ENCODE data around the gene ACOT7.

Gene ACOT7

DNA sequence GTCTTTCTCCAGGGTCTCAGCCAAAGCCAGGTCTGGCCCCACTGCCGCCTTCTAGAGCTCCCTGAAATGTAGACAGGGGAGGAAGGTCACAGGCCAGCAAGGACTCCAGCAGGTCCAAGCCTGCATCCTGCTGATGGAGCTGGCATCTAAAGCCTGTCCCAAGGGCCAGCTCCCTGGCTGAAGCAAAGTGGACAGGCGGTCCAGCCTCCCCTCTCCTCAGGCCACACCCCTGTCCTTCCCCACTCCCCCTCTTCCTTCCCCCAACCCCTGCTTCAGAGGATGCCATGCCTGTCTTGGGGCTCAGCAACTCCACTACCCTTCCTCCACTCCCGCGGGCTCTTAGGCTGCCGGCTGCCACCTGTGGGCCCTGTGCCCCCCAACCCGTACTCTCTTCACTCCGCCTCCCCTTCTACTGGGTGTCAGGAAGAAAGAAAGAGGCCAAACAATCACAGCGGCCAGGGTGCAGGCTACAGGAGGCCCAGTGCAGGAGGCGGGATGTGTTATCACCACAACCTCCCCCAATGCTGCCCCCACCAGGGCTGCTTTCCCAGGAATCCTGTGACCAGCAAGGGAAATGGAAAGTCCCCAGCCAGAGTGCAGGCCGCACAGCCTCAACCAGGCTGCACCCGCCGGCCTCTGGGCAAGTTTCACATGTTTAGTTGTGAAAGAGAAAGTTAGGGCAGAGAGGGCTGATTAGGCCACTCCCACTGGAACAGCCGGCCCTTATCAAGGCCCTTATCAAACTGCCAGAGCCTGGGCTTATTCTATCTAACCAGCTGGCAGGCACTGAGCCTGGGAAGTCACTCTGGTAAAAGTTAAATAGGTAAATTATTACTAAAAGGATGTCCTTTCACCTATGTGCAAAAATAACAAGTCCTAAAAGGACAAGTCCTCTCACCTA is 34.1 kb downstream of the ACOT7 start:
- DNase-seq: peak; percentile 67 to 80

DNA sequence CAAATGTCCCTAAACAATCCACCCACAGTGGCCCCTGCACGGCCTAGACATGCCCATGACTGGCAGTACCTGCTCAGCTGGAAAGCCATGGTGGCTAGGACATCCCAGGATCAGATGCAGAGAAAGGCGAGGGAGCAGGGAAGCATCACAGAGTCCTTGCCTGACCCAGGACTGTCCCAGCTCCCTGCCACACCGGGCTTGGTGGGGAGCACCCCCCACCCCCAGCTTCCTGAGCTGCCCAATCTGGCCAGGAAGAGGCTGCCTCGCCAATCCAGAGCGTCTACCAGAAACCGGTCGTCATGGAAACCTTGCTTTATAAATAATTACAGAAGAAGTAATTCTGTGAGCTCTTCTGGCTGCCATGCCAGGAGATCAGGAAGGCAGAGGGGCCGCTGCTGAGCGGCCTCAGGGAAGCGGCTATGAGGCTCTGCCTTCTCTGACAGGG is 34.8 kb downstream of the ACOT7 start:
- DNase-seq: peak; percentile 68 to 77

DNA sequence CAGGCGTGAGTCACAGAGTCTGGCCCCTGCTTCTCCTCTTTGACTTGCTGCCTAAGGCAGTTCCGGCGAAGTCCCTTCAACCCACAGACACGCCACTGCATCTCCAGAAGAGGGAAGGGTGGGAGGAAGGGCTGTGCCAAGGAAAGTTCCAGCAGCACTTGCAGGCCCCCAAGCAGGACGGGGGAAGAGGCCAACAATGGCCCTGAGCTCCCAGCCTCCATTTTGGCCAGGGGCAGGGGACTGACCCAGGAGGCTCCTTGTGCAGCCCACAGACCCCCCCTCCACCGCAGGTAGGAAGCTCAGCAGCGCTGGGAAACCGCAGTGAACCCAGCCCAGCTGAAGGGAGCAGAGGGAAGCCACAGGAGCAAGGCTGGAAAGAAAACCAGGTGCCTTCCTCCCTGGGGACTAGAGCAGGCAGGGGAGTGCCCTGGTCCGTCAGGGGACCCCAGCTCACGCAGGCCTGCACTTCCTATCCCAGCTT is 35.4 kb downstream of the ACOT7 start:
- peak; percentile 58 to 83 for DNase-seq

DNA sequence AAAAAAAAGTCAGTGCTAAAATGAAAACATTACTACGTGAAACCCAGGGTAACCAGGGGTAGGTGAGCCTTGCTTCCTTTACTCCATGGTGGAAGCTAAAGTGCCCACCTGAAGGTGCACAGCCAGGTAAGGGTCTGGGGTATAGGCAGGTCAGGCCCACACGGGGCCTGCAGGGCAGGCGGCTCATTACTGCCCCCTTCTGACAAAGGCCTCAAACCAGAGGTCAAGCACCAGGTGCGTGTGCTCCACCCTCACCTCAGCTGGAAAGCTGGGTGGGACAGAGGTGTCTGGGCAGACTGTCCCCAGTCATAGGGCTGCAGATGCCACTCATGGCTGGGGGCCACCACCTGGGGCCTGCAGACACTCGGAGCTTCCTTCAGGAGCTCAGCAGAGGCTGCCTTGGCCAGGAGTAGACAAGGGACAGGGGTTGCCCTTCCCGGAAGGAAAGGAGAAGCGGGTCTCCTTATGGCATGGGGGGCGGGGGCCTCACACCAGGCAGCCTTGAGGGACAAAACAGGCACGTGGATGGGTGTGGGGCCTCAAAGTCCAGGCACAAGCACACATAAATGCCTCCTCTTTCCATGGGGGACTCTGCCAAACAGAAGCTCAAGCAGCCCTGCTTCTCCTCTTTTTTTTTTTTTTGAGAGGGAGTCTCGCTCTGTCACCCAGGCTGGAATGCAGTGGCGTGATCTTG is 36.2 kb downstream of the ACOT7 start:
- no peak for DNase-seq

DNA sequence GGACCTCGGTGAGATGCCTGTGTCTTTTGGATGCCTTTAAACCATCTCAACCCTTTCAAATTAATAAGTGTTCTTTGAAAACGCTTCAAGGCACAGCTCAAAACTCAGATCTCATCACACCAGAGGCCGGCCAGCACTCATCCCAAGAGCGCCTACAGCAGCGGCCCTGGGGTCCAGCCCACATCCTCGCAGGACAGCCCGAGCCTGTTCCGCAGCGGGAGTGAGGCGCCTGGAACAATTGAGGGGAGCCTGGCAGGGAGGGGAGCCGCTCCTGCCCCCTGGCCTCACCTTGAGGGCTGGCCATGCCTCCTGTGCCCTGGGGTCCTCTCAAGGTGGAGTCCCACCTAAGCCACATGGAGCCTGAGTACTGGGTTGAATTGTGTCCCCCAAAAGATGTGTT is 37.9 kb downstream of the ACOT7 start:
- DNase-seq: no peak

DNA sequence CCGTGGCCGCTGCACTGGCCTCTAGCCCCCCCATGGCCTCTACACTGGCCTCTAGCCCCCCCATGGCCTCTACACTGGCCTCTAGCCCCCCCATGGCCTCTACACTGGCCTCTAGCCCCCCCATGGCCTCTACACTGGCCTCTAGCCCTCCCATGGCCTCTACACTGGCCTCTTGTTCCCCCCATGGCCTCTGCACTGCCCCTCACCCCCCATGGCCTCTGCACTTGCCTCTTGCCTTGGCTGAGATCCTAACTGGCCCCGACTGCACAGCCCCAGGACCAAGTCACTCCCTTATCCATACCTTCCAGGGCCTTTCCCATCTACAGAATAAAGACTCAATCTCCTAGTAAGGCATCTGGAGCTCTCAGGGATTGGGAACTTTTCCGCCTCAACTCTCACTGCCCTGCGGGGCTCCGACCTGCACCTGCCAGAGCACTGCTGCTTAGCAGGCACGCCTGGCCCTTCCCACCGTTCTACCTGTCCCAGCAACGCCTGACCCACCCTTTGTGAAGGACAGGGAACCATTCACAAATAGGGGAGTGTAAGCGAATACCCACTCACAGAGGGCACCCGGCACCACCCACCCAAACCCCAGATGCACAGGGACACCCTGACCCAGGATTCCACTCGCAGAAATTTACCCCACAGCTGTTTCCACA is 38.8 kb downstream of the ACOT7 start:
- no peak for DNase-seq

DNA sequence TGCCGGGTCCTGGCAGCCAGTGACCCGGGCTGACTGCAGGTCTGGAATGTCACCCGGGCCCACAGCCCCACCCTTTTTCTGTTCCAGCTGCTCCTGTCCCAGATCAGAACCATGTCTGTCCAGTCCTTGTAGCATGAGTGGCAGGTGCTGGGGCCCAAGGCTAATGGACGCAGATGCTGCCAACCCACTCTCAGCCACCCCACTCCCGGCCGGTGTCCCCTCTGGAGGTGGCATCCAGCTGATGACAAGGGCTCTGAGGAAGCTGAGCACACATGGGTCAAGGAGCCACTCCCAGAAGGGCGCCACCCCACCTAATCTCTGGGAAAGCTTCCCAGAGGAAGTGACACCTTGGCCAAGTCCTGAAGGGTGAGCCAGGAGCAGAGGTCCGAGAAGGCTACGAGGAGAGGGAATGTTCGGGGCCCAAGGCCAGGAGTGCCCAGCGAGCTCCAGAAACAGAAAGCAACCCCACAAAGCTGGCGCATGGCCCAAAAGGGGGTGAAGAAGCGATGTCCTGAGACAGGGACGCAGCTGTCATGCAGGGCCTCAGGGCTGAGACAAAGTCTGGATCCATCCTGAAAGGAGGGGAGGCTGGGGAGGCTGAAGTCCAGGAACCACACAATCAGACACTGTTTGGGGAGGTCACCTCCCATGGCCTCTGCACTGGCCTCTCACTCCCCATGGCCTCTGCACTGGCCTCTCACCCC is 39.5 kb downstream of the ACOT7 start:
- no peak for DNase-seq

DNA sequence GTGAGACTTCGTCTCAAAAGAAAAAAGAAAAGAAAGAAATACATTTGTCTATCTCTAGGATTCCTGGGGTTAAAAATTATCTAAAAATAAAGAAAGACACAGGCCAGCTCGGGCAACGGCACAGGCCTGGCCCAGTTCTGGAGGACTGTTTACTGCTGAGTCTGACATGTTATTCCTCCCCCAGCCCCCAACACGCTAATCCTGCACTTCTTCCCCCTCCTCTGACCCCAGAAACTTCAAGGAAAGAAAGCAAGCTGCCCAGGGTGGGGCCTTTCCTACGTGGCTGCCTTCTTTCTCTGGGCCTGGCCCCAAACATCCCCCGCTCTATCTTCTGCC is 40.0 kb downstream of the ACOT7 start:
- DNase-seq: no peak

DNA sequence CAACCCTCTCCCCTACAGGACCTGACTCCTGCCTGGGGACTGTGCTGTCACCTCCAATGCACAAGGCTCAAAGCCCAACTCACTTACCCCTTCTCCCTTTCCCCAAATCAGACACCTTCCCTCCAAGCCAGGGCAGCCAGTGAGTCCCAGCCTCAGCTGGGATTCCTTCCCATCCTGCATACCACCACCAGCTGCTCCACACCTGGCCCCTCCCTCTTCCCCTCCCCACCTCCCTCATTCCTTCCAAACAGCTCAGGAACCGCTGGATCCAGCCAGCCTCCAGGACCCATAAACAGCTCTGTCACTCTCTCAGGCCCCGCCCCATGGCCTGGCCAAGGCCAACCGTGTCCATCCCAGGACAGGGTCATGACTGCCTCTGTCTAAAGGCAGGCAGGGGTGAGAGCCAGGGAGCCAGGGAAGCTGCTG is 41.4 kb downstream of the ACOT7 start:
- DNase-seq: no peak

DNA sequence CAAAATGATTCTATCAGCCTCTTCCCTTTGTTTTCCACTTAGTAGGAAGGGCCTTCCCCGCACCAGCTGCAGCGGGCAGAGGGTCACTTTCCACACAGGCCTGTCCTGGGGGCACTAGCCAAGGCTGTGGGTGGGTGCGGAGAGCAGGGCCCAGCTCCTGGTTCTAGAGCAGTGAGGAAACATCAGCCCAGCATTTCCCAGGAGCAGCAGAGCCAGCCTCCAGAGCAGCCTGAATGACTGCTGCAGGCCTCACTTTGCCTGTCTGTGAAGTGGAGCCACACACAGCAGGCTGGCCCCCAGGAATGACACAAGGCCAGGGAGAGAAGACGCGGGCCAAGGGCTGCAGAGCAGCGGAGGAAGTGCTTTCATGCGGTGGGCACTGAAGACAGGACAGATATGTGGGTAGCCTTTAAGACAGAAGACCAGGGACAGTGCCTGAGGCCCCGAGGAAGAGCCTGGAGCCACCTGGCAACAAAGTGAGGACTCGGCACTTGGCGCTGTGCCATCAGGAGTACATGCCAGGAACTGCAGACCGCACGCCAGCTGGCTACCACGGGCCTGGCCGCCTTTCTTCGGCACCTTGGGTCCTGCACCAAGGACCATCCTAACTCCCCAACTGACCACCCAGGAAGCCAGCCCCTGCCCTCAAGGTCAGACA is 42.0 kb downstream of the ACOT7 start:
- no peak for DNase-seq

DNA sequence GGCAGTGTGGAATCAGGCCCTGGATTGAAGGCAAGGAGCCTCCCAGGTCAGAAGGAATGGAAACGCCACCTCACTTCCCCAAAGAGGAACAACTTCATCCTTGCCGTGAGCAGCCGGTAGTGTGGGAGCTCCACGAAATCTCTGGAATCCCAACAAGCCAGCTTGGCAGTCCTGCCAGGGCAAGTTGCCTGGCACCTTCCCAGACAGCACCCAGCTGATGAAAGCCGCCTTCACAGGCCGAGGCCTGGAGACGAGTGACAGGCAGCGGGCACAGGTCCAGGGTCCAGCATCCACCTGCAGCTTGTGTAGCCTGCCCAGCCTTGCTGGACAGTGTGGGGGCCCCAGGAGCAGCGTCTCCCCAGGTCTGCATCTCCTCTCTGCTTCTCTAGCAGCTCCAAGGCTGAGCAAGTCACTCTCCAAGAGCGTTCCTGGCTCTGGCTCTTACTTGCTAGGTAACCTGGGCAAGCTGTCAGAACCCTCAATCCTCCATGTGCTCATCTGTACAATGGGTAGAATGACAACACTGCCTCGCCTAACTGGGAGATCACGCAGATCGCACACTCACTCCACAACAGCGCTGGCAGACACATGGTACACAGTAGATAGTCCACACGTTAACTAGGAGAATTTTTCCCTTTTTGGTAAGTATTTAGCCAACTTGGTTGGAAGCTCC is 43.0 kb downstream of the ACOT7 start:
- DNase-seq: no peak

DNA sequence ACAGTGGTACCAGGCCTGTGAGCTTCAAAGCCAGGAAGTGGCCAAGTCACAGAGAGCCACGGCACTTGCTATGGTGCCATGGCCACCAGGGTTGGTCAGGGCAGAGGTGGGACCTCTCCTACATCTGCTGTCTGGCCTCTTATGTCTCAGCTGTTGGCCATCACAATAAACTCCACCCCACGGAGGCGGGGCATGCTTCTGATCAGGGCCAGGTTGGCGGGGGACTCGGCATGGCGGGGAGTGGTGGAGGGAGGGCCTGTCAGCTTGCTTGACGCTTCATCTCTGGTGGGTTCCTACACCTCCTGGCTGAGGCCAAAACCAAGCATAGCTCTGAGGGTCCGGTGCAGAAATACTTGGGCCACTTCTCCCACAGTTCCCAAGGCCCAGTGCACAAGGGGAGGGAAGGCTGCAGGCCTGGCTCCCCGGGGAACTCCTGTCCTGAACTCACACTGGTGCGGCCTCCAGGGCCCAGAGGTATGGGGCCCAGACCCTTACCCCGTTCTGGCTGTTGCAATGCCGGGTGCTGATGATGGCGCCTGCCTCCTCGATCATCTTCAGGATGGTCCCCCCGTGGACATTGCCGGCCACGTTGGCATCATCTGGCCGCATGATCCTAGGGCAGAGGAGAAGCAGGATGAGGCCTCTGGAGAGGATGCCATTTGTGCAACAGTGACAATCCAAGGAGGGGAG is 44.2 kb downstream of the ACOT7 start:
- no peak for DNase-seq

DNA sequence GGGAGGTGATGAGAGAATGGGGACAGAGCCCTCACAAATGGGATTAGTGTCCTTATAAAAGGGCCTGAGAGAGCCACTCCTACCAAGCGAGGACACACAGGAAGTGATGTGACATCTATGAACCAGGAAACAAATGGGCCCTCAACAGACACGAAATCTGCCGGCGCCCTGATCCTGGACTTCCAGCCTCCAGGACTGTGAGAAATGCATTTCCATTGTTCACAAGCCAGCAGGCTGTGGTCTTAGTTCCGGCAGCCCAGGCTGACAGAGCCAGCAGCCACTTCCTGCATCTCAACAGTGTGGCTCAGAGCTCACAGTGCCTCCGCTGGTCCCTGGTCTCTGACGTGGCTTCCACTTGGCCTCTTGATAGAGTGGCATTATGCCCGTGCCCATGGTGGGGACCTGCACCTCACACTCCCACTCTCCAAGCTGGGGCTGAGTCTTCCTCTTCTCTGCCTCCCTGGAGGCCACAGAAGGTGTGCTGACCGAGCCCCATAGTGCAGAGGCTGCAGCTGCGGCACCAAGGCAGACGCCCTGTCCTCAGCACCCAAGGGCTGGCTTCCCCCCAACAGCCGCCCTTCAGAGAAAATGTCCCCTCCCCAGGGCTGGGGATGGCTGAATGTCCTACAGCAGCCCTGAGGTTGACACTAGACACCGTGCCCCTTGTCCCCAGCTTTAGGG is 44.9 kb downstream of the ACOT7 start:
- peak; percentile 8 to 42 for DNase-seq

DNA sequence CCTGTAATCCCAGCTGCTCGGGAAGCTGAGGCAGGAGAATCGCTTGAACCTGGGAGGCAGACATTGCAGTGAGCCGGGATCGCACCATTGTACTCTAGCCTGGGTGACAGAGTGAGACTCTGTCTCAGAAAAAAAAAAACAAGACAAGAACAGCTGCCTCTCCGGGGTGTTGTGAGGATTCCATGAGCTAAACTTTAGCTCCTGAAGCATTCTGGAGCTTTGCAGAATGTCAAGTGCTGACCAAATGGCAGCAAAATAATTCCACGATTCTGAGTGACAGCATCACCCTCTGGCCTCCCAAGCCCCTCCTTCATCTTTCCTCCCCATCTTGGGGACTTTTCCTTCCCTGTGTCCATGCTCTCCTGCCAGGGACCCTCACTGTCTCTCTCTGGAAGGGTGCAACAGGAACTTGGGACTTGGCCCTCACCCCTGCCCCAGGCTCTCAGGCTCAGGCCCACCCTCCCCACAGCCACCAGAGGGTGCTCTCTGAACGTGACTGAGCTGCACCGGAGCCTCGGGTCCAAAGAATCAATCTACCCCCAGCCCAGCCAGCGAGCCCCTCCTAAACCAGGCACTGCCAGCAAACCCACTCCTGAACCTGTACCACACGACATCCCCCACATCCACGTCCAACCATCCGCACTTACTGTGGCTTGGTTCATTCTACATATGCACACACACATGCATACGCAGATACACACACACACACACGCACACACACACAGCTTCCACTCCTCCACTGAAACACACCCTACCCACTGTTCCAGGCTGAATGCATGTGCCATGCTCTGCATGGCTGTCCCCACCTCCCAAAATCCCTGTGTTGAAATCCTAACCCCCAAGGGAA is 45.7 kb downstream of the ACOT7 start:
- peak; percentile 36 for DNase-seq

DNA sequence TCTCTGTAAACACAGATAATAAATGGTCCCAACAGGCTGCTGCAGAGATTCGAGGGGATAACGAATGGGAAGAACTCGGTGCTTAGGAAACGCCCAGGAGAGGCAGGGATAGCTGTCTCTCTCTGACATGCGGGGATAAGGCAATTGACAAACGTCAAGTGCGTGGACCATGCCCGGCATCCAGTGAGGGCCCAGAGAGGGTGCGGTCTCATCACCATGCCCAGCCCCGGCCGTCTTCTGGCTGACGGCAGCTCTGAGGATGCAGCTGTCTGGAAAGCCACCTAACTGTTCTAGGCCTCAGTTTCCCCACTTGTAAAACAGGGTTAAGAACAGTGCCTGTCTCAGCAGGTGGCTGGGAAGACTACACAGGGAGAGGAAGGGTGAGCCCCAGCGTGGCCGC is 48.1 kb downstream of the ACOT7 start:
- DNase-seq: no peak

DNA sequence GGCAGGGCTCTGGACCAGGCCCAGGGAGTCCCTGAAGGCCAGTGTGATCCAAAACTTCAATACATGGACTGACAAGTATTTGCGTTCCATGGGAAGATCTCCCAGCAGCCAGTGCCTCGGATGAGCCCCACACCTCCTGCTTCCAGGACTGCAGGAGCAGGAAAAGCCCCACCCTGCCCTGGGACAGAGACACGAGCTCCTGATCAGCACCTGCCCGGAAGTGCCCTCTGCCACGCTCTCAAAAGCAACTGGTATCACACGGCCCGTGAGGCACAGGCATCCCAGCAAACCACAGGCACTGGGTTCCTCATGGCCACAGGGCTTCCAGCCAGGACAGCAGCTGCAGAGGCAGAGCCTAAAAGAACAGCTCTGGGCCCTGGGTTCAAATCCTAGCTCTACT is 48.6 kb downstream of the ACOT7 start:
- DNase-seq: no peak

DNA sequence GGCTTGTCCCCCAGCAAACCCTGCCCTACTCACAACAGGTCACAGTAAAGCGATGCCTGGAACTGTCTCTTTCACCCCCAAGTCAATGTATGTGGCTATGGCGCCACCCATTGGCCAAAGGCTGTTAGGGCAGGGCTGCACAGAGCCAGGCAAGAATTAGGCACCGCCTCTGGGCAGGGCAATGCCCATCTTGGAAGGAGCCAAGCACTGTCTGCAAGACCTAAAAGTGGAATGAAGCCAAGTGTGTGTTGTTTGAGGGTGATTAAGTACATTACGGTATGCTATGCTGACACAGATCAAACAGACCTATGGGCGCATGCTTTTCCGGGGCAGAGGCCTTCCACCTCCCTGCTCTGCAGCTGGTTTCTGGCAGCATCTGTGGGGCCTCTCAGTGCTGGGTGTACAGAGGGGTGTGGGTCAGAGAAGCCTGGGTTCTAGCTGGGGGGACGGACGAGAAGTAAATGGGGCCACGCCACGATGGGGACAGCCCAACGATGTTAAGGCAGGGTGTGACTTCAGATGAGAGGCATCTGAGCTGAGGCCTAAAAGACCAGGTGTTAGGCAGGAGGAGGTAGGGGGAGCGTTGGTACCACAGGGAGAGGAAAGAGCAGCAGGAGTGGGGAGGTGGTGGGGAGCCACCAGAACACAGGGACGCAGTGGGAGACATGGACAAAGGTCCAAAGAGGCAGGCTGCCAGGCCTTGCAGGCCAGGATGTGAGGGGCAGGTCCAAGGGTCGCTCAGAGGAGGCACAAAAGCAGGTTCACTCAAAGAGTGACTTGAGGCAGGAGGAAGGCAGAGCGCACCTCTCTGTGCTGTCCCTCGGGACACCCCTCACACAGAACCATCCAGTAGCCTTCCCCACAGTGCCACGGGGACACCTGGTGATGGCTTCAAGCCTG is 49.8 kb downstream of the ACOT7 start:
- DNase-seq: peak; percentile 70 to 79

DNA sequence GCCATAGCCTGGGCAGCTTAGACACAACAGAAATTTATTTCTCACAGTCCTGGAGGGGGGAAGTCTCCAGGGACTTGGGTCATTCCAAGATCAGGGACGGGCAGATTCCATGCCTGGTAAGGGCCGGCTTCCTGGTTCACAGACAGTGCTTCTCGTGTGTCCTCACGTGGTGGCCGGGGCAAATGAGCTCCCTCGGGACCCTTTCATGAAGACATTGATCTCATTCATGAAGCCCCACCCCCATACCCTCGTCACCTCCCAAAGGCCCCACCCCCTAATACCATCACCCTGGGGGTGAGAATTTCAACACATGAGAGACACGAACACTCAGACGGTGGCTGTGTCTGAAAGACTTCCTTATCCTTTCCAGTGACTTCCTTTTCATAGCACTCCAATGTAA is 51.5 kb downstream of the ACOT7 start:
- peak; percentile 52 to 55 for DNase-seq

Data from inflammatory macrophage (primary cell).